Activated naive CD8-positive, alpha-beta T cell treated with anti-CD3 and anti-CD28 coated beads, Interleukin-2, amount 10 ng/mL, durations not matched to agents 7 days and 5 days (primary cell): ENCODE results near the gene SMIM10L1. TPM values are rescaled to one million over a fixed set of nuclear protein-coding genes. Genes with fewer than 3 reads are reported as not detected.

Source experiments
- ATAC-seq: fragments of 150-1000 bp; cut with Tn5 transposase; one replicate; pipeline ENCODE4 v1.10.0; 2021; ENCODE audit warnings: low read depth, moderate library complexity
- POLR2A ChIA-PET: fragments of 350-600 bp; sonication (Branson Sonifier 250); formaldehyde crosslinking; loops from one replicate; lab custom pipeline; 2021; ENCODE audit warnings: antibody characterized with exemption; lab: Charles Lee
- DNase-seq: peaks from one replicate; pipeline ENCODE4 v3.0.0; 2021
- H3K27ac Mint-ChIP-seq: one replicate; pipeline ENCODE4 v1.8.0; 2022; ENCODE audit warnings: mild to moderate bottlenecking, mixed read lengths
- H3K27me3 Mint-ChIP-seq: one replicate; pipeline ENCODE4 v1.8.0; 2022; ENCODE audit warnings: mild to moderate bottlenecking, moderate library complexity, mixed read lengths
- H3K36me3 Mint-ChIP-seq: one replicate; pipeline ENCODE4 v1.8.0; 2021; ENCODE audit warnings: mild to moderate bottlenecking, mixed read lengths
- H3K4me1 Mint-ChIP-seq: one replicate; pipeline ENCODE4 v1.8.0; 2021; ENCODE audit warnings: mixed read lengths
- H3K4me3 Mint-ChIP-seq: one replicate; pipeline ENCODE4 v1.8.0; 2022; ENCODE audit warnings: mild to moderate bottlenecking, moderate library complexity, mixed read lengths
- H3K9me3 Mint-ChIP-seq: one replicate; pipeline ENCODE4 v1.8.0; 2021; ENCODE audit warnings: mixed read lengths
- total RNA-seq, 2 experiments: library from RNA; stranded (reverse); gene quantifications; one replicate each; pipeline ENCODE4 v1.2.3, GENCODE V29; 2021

SMIM10L1 gene
- total RNA-seq, 2 experiments from 2014 or later: 10.1 to 10.3 TPM

DNA sequence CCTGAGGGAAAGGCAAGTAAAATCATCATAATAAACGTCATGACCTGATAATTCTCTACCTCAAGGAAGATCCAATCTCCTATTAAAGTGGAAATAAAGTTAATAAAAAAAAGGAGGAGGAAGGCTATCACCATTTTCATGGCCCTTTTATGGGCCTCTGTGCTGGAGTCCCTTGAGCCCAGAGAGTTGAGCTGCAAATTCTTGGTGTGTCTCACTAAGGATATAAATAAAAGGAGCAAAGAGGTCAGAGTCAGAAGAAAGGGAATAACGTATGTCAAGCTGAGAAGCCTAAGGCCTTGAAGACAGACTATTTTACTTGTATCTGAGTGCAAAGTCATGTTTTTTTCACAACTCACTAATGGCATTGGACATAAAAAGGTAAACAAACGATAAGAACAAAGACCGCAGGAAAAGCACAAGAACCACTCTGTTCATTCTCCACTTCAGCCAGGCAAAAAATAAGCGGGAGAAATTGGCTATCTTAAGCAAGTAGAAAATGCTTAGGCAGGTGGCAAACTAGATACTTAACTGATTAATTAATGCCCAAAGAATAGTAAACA is 12.0 kb upstream of the SMIM10L1 start:
- H3K27ac Mint-ChIP-seq: no peak overlapping the region
- ATAC-seq: no peak
- peaks cover 58% of the 10 kb centered on the region for H3K36me3 Mint-ChIP-seq
- no peak for DNase-seq
- POLR2A ChIA-PET: no interaction called here
- H3K9me3 Mint-ChIP-seq: peaks cover 13% of the 10 kb centered on the region
- no peaks in the 10 kb centered on the region for H3K27me3 Mint-ChIP-seq
- H3K4me1 Mint-ChIP-seq: peaks cover 11% of the 10 kb centered on the region
- H3K4me3 Mint-ChIP-seq: no peak overlapping the region

DNA sequence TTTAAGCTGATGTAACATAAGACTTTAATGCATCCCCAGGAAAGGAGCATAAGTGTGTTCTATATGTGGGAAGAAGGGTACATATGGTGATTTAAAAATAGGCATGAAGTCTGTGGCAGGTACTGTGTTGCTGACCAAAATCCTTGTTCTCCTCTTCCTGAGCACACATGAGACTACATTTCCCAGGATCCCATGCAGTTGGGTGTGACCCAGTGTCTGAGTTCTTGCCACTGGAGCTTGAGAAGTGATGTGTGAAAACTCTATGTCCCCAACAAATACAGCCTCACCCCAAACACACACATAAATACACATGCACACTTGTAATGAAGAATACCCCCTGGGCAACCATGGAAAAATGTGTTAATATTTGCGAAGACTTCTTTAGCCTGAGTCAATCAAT is 8.5 kb upstream of the SMIM10L1 start:
- peaks cover 14% of the 10 kb centered on the region for H3K4me1 Mint-ChIP-seq
- DNase-seq: no peak
- no peak for ATAC-seq
- H3K9me3 Mint-ChIP-seq: no peaks in the 10 kb centered on the region
- POLR2A ChIA-PET: interaction anchor here (1.4 kb wide), 1 partner anchor 9 kb away, joined by 3 read pairs; no protein-coding TSS in a partner anchor
- H3K27ac Mint-ChIP-seq: no peak overlapping the region
- no peaks in the 10 kb centered on the region for H3K27me3 Mint-ChIP-seq
- no peak overlapping the region for H3K4me3 Mint-ChIP-seq
- peaks cover 61% of the 10 kb centered on the region for H3K36me3 Mint-ChIP-seq

- H3K36me3 Mint-ChIP-seq: peaks cover 60% of the 10 kb centered on the region
- H3K9me3 Mint-ChIP-seq: no peaks in the 10 kb centered on the region
- peaks cover 25% of the 10 kb centered on the region for H3K4me1 Mint-ChIP-seq
These were observed 6.6 kb upstream of the SMIM10L1 start for GRCh38 chr12:11164384-11164783.

DNA sequence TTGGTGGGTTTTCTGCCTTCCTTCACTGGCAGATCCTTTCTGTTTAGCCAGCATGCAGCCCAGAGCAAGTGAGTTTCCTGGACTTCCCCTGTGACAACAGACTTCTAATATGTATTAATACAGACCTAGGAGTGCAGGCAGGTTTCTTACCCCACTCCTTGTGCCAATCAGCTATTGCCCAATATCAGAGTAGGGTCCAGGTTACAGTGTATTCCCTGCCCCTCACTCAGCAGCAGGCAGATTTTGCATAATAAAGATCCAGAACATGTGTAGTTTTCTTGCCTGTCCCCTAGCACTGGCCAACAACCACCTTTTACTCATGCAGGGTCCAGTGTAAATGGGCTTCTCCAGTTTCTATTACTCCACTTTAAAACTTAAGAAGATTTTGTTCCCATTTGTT is 4.7 kb upstream of the SMIM10L1 start:
- no peak overlapping the region for H3K4me3 Mint-ChIP-seq

More at GRCh38 chr12:11164384-11164783, 6.6 kb upstream of the SMIM10L1 start:
- H3K27me3 Mint-ChIP-seq: no peaks in the 10 kb centered on the region
- ATAC-seq (no peak), DNase-seq (no peak)
- H3K27ac Mint-ChIP-seq: no peak overlapping the region
- no peak overlapping the region for H3K4me3 Mint-ChIP-seq
- POLR2A ChIA-PET: no interaction called here

GRCh38 chr12:11170810-11171144 is 217 bp upstream of the SMIM10L1 start:
- Mint-ChIP-seq H3K4me1 (peaks cover 35% of the 10 kb centered on the region), H3K9me3 (no peaks in the 10 kb centered on the region), H3K27me3 (no peaks in the 10 kb centered on the region), H3K4me3 (peak overlapping the region; percentile 98), H3K36me3 (peaks cover 55% of the 10 kb centered on the region), H3K27ac (peak overlapping the region; percentile 100)
- DNase-seq (no peak), ATAC-seq (no peak)
- POLR2A ChIA-PET: interaction anchor here (0.8 to 2.4 kb wide), 8 partner anchors 10 to 1187 kb away, joined by 3 to 17 read pairs (median 7); partner anchors contain the start of genes BORCS5, MAGOHB and PRR4

More for the DNA sequence above, 4.7 kb upstream of the SMIM10L1 start:
- Mint-ChIP-seq H3K4me1 (peaks cover 31% of the 10 kb centered on the region), H3K27me3 (no peaks in the 10 kb centered on the region), H3K9me3 (no peaks in the 10 kb centered on the region), H3K36me3 (peaks cover 53% of the 10 kb centered on the region), H3K27ac (no peak overlapping the region)
- POLR2A ChIA-PET: no interaction called here
- ATAC-seq (no peak), DNase-seq (no peak)

DNA sequence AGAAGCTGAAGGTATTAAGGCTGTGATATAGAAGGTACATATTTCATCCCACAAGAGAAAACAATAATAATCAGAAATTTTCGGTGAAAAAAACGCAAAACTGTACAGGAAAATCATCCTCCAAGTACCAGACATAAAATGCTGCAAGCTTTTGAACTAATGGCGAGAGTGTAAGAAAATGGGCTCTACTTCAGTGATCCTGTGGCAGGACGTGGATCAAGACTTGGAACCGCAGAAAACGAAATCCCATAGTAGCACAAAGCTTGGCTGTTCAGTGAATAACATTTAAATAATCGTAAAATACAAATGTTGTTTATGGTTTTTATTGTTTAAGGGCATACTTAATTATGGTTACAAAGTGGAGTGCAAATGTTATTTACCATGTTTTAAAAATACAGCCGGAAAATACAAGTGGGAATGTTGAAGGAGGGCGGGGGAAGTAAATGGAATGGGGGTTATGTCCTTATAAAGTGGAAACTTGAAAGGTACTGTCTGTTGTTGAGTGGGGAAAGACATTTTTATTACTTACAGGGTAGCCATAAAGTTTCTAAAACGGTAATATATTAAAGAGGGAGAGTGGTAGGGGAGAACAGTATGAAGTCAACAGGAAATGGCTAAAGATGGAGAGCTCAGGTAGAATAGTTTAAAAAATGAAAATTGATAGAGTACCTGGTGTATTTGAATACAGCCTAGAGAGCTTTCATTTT is 1.1 kb downstream of the SMIM10L1 start:
- ATAC-seq: no peak
- no peak for DNase-seq
- peaks cover 53% of the 10 kb centered on the region for H3K36me3 Mint-ChIP-seq
- H3K4me1 Mint-ChIP-seq: peaks cover 31% of the 10 kb centered on the region
- H3K27ac Mint-ChIP-seq: peak overlapping the region; percentile 100
- H3K4me3 Mint-ChIP-seq: peak overlapping the region; percentile 98
- H3K27me3 Mint-ChIP-seq: no peaks in the 10 kb centered on the region
- POLR2A ChIA-PET: interaction anchor here (0.7 to 2.4 kb wide), 7 partner anchors 9 to 617 kb away, joined by 3 to 17 read pairs (median 8); partner anchors contain the start of genes MAGOHB and PRR4
- no peaks in the 10 kb centered on the region for H3K9me3 Mint-ChIP-seq

- no peak for DNase-seq
- Mint-ChIP-seq H3K27me3 (no peaks in the 10 kb centered on the region), H3K27ac (no peak overlapping the region), H3K4me3 (no peak overlapping the region), H3K36me3 (peaks cover 47% of the 10 kb centered on the region), H3K4me1 (peaks cover 24% of the 10 kb centered on the region), H3K9me3 (no peaks in the 10 kb centered on the region)
- POLR2A ChIA-PET: no interaction called here
- no peak for ATAC-seq
These were observed 3.0 kb downstream of the SMIM10L1 start for GRCh38 chr12:11174022-11174421.

- ATAC-seq: no peak
- no peak overlapping the region for H3K27ac Mint-ChIP-seq
- no peaks in the 10 kb centered on the region for H3K27me3 Mint-ChIP-seq
- H3K9me3 Mint-ChIP-seq: no peaks in the 10 kb centered on the region
- POLR2A ChIA-PET: no interaction called here
- no peak overlapping the region for H3K4me3 Mint-ChIP-seq
- DNase-seq: no peak
- H3K4me1 Mint-ChIP-seq: peaks cover 8% of the 10 kb centered on the region
- H3K36me3 Mint-ChIP-seq: peaks cover 26% of the 10 kb centered on the region
These were observed 7.3 kb downstream of the SMIM10L1 start for GRCh38 chr12:11178250-11178649.

DNA sequence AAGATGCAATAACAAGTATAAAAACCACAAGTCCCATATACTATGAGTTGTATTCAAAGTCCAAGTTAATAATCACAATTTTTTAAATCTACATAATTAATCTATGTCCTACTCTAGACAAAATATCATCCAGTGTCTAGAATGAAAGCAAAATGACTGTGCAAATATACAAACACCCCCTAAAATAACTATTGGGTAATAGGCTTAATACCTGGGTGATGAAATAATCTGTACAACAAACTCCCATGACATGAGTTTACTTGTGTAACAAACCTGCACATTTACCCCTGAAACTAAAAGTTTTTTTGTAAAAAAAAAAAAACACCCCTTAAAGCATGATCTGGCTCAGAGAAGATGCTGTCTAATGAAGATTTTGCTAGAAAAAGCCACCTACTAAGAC is 11.5 kb downstream of the SMIM10L1 start:
- POLR2A ChIA-PET: no interaction called here
- Mint-ChIP-seq H3K27me3 (peaks cover 5% of the 10 kb centered on the region), H3K4me1 (peaks cover 7% of the 10 kb centered on the region), H3K4me3 (no peak overlapping the region), H3K27ac (no peak overlapping the region), H3K9me3 (no peaks in the 10 kb centered on the region), H3K36me3 (peaks cover 5% of the 10 kb centered on the region)
- ATAC-seq (no peak), DNase-seq (no peak)

- peaks cover 7% of the 10 kb centered on the region for H3K4me1 Mint-ChIP-seq
- peaks cover 2% of the 10 kb centered on the region for H3K36me3 Mint-ChIP-seq
- H3K27ac Mint-ChIP-seq: no peak overlapping the region
- POLR2A ChIA-PET: no interaction called here
- no peaks in the 10 kb centered on the region for H3K9me3 Mint-ChIP-seq
- DNase-seq (no peak), ATAC-seq (no peak)
- H3K27me3 Mint-ChIP-seq: peaks cover 5% of the 10 kb centered on the region
- H3K4me3 Mint-ChIP-seq: no peak overlapping the region
These were observed 12.0 kb downstream of the SMIM10L1 start for GRCh38 chr12:11183011-11183410.

GRCh38 chr12:11186837-11187236 is 15.8 kb downstream of the SMIM10L1 start, which contains the start of gene TAS2R42:
Gene TAS2R42, minus strand, starts transcription at chr12:11186937. Its CDS starts 0 bp downstream, at chr12:11186937.
- H3K36me3 Mint-ChIP-seq: no peaks in the 10 kb centered on the region
- H3K4me3 Mint-ChIP-seq: no peak within 1 kb of the TSS
- H3K9me3 Mint-ChIP-seq: no peaks in the 10 kb centered on the region

GRCh38 chr12:11202811-11203210 is 31.8 kb downstream of the SMIM10L1 start:
- no peak overlapping the region for H3K4me3 Mint-ChIP-seq

More at GRCh38 chr12:11186837-11187236, 15.8 kb downstream of the SMIM10L1 start, which contains the start of gene TAS2R42:
- Mint-ChIP-seq H3K4me1 (peaks cover 9% of the 10 kb centered on the region), H3K27me3 (peaks cover 18% of the 10 kb centered on the region), H3K27ac (no peak within 1 kb of the TSS)
- ATAC-seq: no peak
- DNase-seq: no peak
- POLR2A ChIA-PET: no interaction called here

DNA sequence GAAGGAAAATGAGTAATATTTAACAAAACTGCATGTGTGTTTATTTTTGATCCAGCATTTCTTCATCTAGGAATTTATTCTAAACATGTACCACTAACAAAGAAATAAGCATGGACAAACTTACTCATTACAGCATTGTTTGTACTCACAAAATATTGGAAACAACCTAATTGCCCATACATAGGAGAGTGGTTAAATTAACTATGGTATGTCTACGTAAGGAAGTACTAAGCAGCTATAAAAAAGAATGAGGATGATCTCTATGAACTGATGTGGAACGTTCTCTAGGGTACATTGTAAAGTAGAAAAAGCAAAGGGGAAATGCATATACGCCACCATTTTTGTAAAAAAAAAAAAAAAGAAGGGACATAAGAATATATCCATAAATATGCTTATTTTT is 33.2 kb downstream of the SMIM10L1 start:
- Mint-ChIP-seq H3K4me3 (no peak overlapping the region), H3K27me3 (no peaks in the 10 kb centered on the region), H3K27ac (no peak overlapping the region), H3K4me1 (no peaks in the 10 kb centered on the region), H3K36me3 (peaks cover 3% of the 10 kb centered on the region), H3K9me3 (no peaks in the 10 kb centered on the region)
- POLR2A ChIA-PET: no interaction called here
- DNase-seq (no peak), ATAC-seq (no peak)

More at GRCh38 chr12:11202811-11203210, 31.8 kb downstream of the SMIM10L1 start:
- ATAC-seq: no peak
- DNase-seq: no peak
- Mint-ChIP-seq H3K4me1 (no peaks in the 10 kb centered on the region), H3K36me3 (peaks cover 3% of the 10 kb centered on the region), H3K9me3 (no peaks in the 10 kb centered on the region), H3K27me3 (no peaks in the 10 kb centered on the region), H3K27ac (no peak overlapping the region)
- POLR2A ChIA-PET: no interaction called here

DNA sequence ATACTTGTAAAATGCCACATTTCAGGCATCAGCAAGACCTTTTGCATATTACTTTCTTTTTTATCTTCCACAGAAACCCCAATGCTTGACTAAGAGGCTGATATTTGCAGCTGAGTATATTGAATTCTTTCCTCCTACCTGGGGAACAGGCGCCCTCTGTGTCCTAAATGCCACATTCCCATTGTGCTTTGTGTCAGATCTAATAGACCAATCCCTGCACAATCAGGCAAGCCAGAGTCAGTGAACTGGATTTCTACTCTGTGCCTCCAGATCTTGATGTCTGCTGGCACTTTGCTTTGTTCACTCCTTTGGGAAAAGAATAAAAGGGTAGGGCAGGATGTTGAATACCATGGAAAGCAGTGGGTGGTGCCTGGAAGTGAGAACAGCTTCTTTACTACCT is 38.1 kb downstream of the SMIM10L1 start:
- H3K4me3 Mint-ChIP-seq: no peak overlapping the region
- no peak overlapping the region for H3K27ac Mint-ChIP-seq
- peaks cover 3% of the 10 kb centered on the region for H3K36me3 Mint-ChIP-seq

More for the DNA sequence above, 38.1 kb downstream of the SMIM10L1 start:
- DNase-seq: no peak
- Mint-ChIP-seq H3K27me3 (no peaks in the 10 kb centered on the region), H3K9me3 (no peaks in the 10 kb centered on the region), H3K4me1 (no peaks in the 10 kb centered on the region)
- no peak for ATAC-seq
- POLR2A ChIA-PET: no interaction called here
